ENCODE measurements around the gene SNRNP48. TPM values are rescaled to one million over a fixed set of nuclear protein-coding genes. Genes with fewer than 3 reads are reported as not detected.

Gene SNRNP48
- total RNA-seq, 1 experiment from 2014 or later = 7.7 TPM

GRCh38 chr6:7562769-7563168 lies 27.2 kb upstream of the SNRNP48 start:
- no peak for DNase-seq
- peaks cover 77% of the 10 kb centered on the region for H3K36me3 ChIP-seq (ENCODE audit: low read depth, low read length)

GRCh38 chr6:7566107-7566506 lies 23.9 kb upstream of the SNRNP48 start:
- Histone ChIP-seq H3K27ac (ENCODE audit: low read length) (no peak overlapping the region), H3K9ac (ENCODE audit: low read length) (no peak overlapping the region), H3K79me2 (ENCODE audit: low read length) (no peaks in the 10 kb centered on the region), H3F3A (ENCODE audit: low read length, unreplicated experiment) (no peaks in the 10 kb centered on the region), H3K27me3 (ENCODE audit: low read length) (no peaks in the 10 kb centered on the region), H3K36me3 (ENCODE audit: low read depth, low read length) (peaks cover 86% of the 10 kb centered on the region), H3K4me1 (ENCODE audit: insufficient read depth, low read length) (peaks cover 9% of the 10 kb centered on the region; the same call in 1 of the 2 replicates), H3K4me3 (ENCODE audit: low read length) (no peak overlapping the region), H3K9me3 (ENCODE audit: low read length) (no peaks in the 10 kb centered on the region), H3K9me2 (replicated peaks; ENCODE audit: low read length) (no peaks in the 10 kb centered on the region), H2AFZ (ENCODE audit: low read length) (no peak overlapping the region), H4K20me1 (ENCODE audit: low read length) (no peaks in the 10 kb centered on the region), H3K4me2 (ENCODE audit: low read length) (no peak overlapping the region)
- no TSS peak for BruUV-seq (replicated peaks)
- ChIA-PET POLR2A (ENCODE audit: unreplicated experiment) (no interaction called here), CTCF (no interaction called here)
- DNase-seq (no peak), ATAC-seq (no peak)
- intact Hi-C loops (cut with micrococcal nuclease) = no loop called here
- TF ChIP-seq EZH2 (IDR thresholded peaks at IDR 0.05; ENCODE audit: low read length, unreplicated experiment) (no peak), EZH2phosphoT487 (IDR thresholded peaks at IDR 0.05; ENCODE audit: borderline replicate concordance, low read length) (no peak), CTCF (conservative IDR thresholded peaks at IDR 0.05; ENCODE audit: low read depth, low read length) (no peak)

More at GRCh38 chr6:7562769-7563168, 27.2 kb upstream of the SNRNP48 start:
- ChIA-PET CTCF (no interaction called here), POLR2A (ENCODE audit: unreplicated experiment) (no interaction called here)
- BruUV-seq (replicated peaks) = no TSS peak
- H3K27me3 ChIP-seq (ENCODE audit: low read length) = no peaks in the 10 kb centered on the region
- intact Hi-C loops (cut with micrococcal nuclease) = no loop called here
- no peaks in the 10 kb centered on the region for H4K20me1 ChIP-seq (ENCODE audit: low read length)
- H3F3A ChIP-seq (ENCODE audit: low read length, unreplicated experiment) = no peaks in the 10 kb centered on the region
- H3K9ac ChIP-seq (ENCODE audit: low read length) = no peak overlapping the region
- H3K27ac ChIP-seq (ENCODE audit: low read length) = no peak overlapping the region
- no peak overlapping the region for H2AFZ ChIP-seq (ENCODE audit: low read length)
- ATAC-seq = no peak
- no peak for TF ChIP-seq EZH2 (IDR thresholded peaks at IDR 0.05; ENCODE audit: low read length, unreplicated experiment)
- TF ChIP-seq EZH2phosphoT487 (IDR thresholded peaks at IDR 0.05; ENCODE audit: borderline replicate concordance, low read length) = no peak
- no peak for TF ChIP-seq CTCF (conservative IDR thresholded peaks at IDR 0.05; ENCODE audit: low read depth, low read length)
- no peaks in the 10 kb centered on the region for H3K9me3 ChIP-seq (ENCODE audit: low read length)
- H3K9me2 ChIP-seq (replicated peaks; ENCODE audit: low read length) = no peaks in the 10 kb centered on the region
- H3K4me1 ChIP-seq (ENCODE audit: insufficient read depth, low read length) = peaks cover 27% of the 10 kb centered on the region
- H3K4me3 ChIP-seq (ENCODE audit: low read length) = no peak overlapping the region
- H3K4me2 ChIP-seq (ENCODE audit: low read length) = no peak overlapping the region
- no peaks in the 10 kb centered on the region; the same call in 1 of the 2 replicates for H3K79me2 ChIP-seq (ENCODE audit: low read length)

- H3K27ac ChIP-seq (ENCODE audit: low read length) = no peak overlapping the region
- H3K4me2 ChIP-seq (ENCODE audit: low read length) = no peak overlapping the region
- no peaks in the 10 kb centered on the region for H3F3A ChIP-seq (ENCODE audit: low read length, unreplicated experiment)
- ATAC-seq (no peak), DNase-seq (peak; percentile 21)
- no peak overlapping the region for H3K4me3 ChIP-seq (ENCODE audit: low read length)
- no peaks in the 10 kb centered on the region for H3K9me3 ChIP-seq (ENCODE audit: low read length)
- no TSS peak for BruUV-seq (replicated peaks)
- TF ChIP-seq EZH2 (IDR thresholded peaks at IDR 0.05; ENCODE audit: low read length, unreplicated experiment) = no peak
- TF ChIP-seq EZH2phosphoT487 (IDR thresholded peaks at IDR 0.05; ENCODE audit: borderline replicate concordance, low read length) = no peak
- peak; percentile 41; the same call in 1 of the 2 replicates for TF ChIP-seq CTCF (conservative IDR thresholded peaks at IDR 0.05; ENCODE audit: low read depth, low read length)
- CTCF ChIA-PET = interaction anchor here (0.6 kb wide), 2 partner anchors 33 to 263 kb away, joined by 3 read pairs; no protein-coding TSS in a partner anchor
- H3K79me2 ChIP-seq (ENCODE audit: low read length) = no peaks in the 10 kb centered on the region
- no peak overlapping the region for H3K9ac ChIP-seq (ENCODE audit: low read length)
- intact Hi-C loops (cut with micrococcal nuclease) = no loop called here
- no peaks in the 10 kb centered on the region for H4K20me1 ChIP-seq (ENCODE audit: low read length)
- 0 out of 2 replicates have a peak, but pooled peaks cover 3% of the 10 kb centered on the region for H3K4me1 ChIP-seq (ENCODE audit: insufficient read depth, low read length)
- H3K36me3 ChIP-seq (ENCODE audit: low read depth, low read length) = peaks cover 90% of the 10 kb centered on the region
- H3K27me3 ChIP-seq (ENCODE audit: low read length) = no peaks in the 10 kb centered on the region
- POLR2A ChIA-PET (ENCODE audit: unreplicated experiment) = no interaction called here
- no peak overlapping the region for H2AFZ ChIP-seq (ENCODE audit: low read length)
- H3K9me2 ChIP-seq (replicated peaks; ENCODE audit: low read length) = no peaks in the 10 kb centered on the region
Observed at GRCh38 chr6:7566617-7567173, 23.3 kb upstream of the SNRNP48 start.

Data from PC-3 (cell line).